Myocyte (in vitro differentiated cells): Measurements from ENCODE around the gene LOXHD1. TPM values are rescaled to one million over a fixed set of nuclear protein-coding genes. Genes with fewer than 3 reads are reported as not detected.

Source experiments
- DNase-seq: peaks from one replicate; pipeline ENCODE4 v3.0.0-alpha.2; 2012; ENCODE audit warnings: low read depth
- total RNA-seq: library from RNA; depleted of rRNA; stranded (reverse); fragments of >200 nt; gene quantifications from 2 replicates; pipeline ENCODE4 v1.2.3, GENCODE V29; 2014

LOXHD1 gene
- total RNA-seq, 1 donor from 2014 or later, result not detected

- peak; percentile 57 for DNase-seq
Measured at GRCh38 chr18:46672062-46672970, 15.3 kb upstream of the LOXHD1 start.

GRCh38 chr18:46668694-46669093 is 11.7 kb upstream of the LOXHD1 start:
- DNase-seq, result no peak

GRCh38 chr18:46668135-46668534 is 11.1 kb upstream of the LOXHD1 start:
- no peak for DNase-seq

GRCh38 chr18:46663539-46663938 is 6.5 kb upstream of the LOXHD1 start:
- no peak for DNase-seq

GRCh38 chr18:46660957-46661749 is 4.1 kb upstream of the LOXHD1 start:
- peak; percentile 82 for DNase-seq

- no peak for DNase-seq
Measured at GRCh38 chr18:46659484-46659883, 2.5 kb upstream of the LOXHD1 start.

- DNase-seq, result no peak
Measured at GRCh38 chr18:46656326-46657114, 500 bp downstream of the LOXHD1 start.

- no peak for DNase-seq
Measured at GRCh38 chr18:46652372-46652771, 4.6 kb downstream of the LOXHD1 start.

- DNase-seq, result no peak
Measured at GRCh38 chr18:46650681-46651080, 6.3 kb downstream of the LOXHD1 start.

GRCh38 chr18:46649071-46649862 is 7.8 kb downstream of the LOXHD1 start:
- DNase-seq, result no peak

GRCh38 chr18:46646468-46646867 is 10.6 kb downstream of the LOXHD1 start:
- DNase-seq, result no peak

GRCh38 chr18:46642561-46642960 is 14.5 kb downstream of the LOXHD1 start:
- peak; percentile 22 for DNase-seq

GRCh38 chr18:46641917-46642316 is 15.1 kb downstream of the LOXHD1 start:
- DNase-seq, result peak; percentile 65

- DNase-seq, result no peak
Measured at GRCh38 chr18:46639386-46639785, 17.6 kb downstream of the LOXHD1 start.

- no peak for DNase-seq
Measured at GRCh38 chr18:46636040-46636630, 20.9 kb downstream of the LOXHD1 start.

- no peak for DNase-seq
Measured at GRCh38 chr18:46632401-46633071, 24.5 kb downstream of the LOXHD1 start.

GRCh38 chr18:46630991-46631390 is 26.0 kb downstream of the LOXHD1 start:
- DNase-seq, result no peak

GRCh38 chr18:46630160-46630559 is 26.9 kb downstream of the LOXHD1 start:
- DNase-seq, result peak; percentile 9

- no peak for DNase-seq
Measured at GRCh38 chr18:46629361-46629760, 27.7 kb downstream of the LOXHD1 start.

GRCh38 chr18:46628206-46628605 is 28.8 kb downstream of the LOXHD1 start:
- DNase-seq, result no peak
